Hepatocyte (in vitro differentiated cells): Measurements from ENCODE around the gene RASSF8. TPM values are rescaled to one million over a fixed set of nuclear protein-coding genes. Genes with fewer than 3 reads are reported as not detected.

ENCODE experiments used
- DNase-seq: peaks from one replicate; pipeline ENCODE4 v3.0.0-alpha.2; 2016; ENCODE audit warnings: low spot score
- H2AFZ ChIP-seq: fragments of 200-600 bp; sonication (generic); 2 replicates; pipeline ENCODE4 v1.6.0; 2016; ENCODE audit warnings: antibody characterized with exemption, mild to moderate bottlenecking
- H3K27ac ChIP-seq: fragments of 200-600 bp; sonication (generic); 2 replicates; pipeline ENCODE4 v1.5.1; 2016; ENCODE audit warnings: mild to moderate bottlenecking
- H3K27me3 ChIP-seq: fragments of 200-600 bp; sonication (generic); 2 replicates; pipeline ENCODE4 v1.6.1; 2016
- H3K36me3 ChIP-seq: fragments of 200-600 bp; sonication (generic); replicated peaks from 2 replicates; pipeline ENCODE4 v1.5.1; 2016; ENCODE audit warnings: low read depth; ENCODE audit not compliant: insufficient read depth
- H3K4me1 ChIP-seq: fragments of 200-600 bp; sonication (generic); 2 replicates; pipeline ENCODE4 v1.5.1; 2016; ENCODE audit warnings: mild to moderate bottlenecking, moderate library complexity; ENCODE audit not compliant: insufficient read depth
- H3K4me2 ChIP-seq: fragments of 200-600 bp; sonication (generic); 2 replicates; pipeline ENCODE4 v1.6.0; 2016
- H3K4me3 ChIP-seq: fragments of 200-600 bp; sonication (generic); 2 replicates; pipeline ENCODE4 v1.5.1; 2016; ENCODE audit warnings: mild to moderate bottlenecking
- H3K79me2 ChIP-seq: fragments of 200-600 bp; sonication (generic); 2 replicates; pipeline ENCODE4 v1.6.0; 2017; ENCODE audit warnings: mild to moderate bottlenecking
- H3K9me2 ChIP-seq: fragments of 200-600 bp; sonication (generic); replicated peaks from 2 replicates; pipeline ENCODE4 v1.6.0; 2017; ENCODE audit warnings: mild to moderate bottlenecking; ENCODE audit not compliant: insufficient read depth
- H3K9me3 ChIP-seq: fragments of 200-600 bp; sonication (generic); 2 replicates; pipeline ENCODE4 v1.5.1; 2016; ENCODE audit warnings: low read depth, mild to moderate bottlenecking
- H4K20me1 ChIP-seq: fragments of 200-600 bp; sonication (generic); 2 replicates; pipeline ENCODE4 v1.6.0; 2016; ENCODE audit warnings: mild to moderate bottlenecking; ENCODE audit not compliant: insufficient read depth, poor library complexity, severe bottlenecking
- EZH2 ChIP-seq: fragments of 200-600 bp; sonication (generic); IDR thresholded peaks from 2 replicates; pipeline ENCODE4 v1.6.1; 2016; ENCODE audit warnings: antibody characterized with exemption, mild to moderate bottlenecking, borderline replicate concordance
- EZH2phosphoT487 ChIP-seq: fragments of 200-600 bp; sonication (generic); IDR thresholded peaks from one replicate; pipeline ENCODE4 v1.6.1; 2018; ENCODE audit warnings: antibody characterized with exemption, mild to moderate bottlenecking, low read depth, moderate library complexity; ENCODE audit not compliant: unreplicated experiment, severe bottlenecking
- WGBS: methylation state at CpG from one replicate; pipeline ENCODE4 v1.1.6; 2016; ENCODE audit warnings: low lambda C conversion rate; ENCODE audit errors: missing lambda C conversion rate; 5-methylcytosine and 5-hydroxymethylcytosine counted together
- polyA plus RNA-seq: library from polyadenylated mRNA; unstranded; fragments of >200 nt; fragmentation: Nextera tagmentation; extraction: Ambion mirVana; gene quantifications from 2 replicates; pipeline ENCODE4 v1.2.1, GENCODE V29; 2016
- total RNA-seq: library from RNA; depleted of rRNA; stranded (reverse); fragments of >200 nt; gene quantifications from 2 replicates; pipeline ENCODE4 v1.2.3, GENCODE V29; 2014
- TF ChIP-seq, protein P1 (sequence below): fragments of 200-600 bp; sonication (generic); IDR thresholded peaks from 2 replicates; pipeline ENCODE4 v1.5.1; 2016; ENCODE audit warnings: antibody characterized with exemption, mild to moderate bottlenecking; ENCODE audit not compliant: poor library complexity

Gene RASSF8
- total and polyA plus RNA-seq, 2 experiments from 2014 or later = 24.6 to 46.2 TPM

DNA sequence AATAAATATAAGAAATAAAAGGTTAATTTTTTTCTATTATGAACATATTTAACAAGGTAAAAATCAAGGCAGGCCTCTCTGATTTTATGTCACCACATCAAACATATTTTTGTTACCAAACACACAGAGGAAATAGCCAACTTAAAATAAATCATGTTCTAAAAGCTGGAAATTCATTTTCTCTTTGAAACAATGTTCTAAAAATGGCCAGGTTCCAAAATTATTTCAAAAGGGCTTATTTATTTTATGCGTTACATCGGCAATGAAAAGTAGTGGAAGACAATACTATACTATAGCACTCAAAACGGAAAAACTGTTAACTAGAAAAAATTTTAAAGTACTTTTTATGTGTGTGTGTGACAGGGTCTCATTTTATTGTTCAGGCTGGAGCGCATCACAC, 24.0 kb upstream of the RASSF8 start:
- no peak overlapping the region for H2AFZ ChIP-seq
- no peaks in the 10 kb centered on the region for H3K36me3 ChIP-seq

DNA sequence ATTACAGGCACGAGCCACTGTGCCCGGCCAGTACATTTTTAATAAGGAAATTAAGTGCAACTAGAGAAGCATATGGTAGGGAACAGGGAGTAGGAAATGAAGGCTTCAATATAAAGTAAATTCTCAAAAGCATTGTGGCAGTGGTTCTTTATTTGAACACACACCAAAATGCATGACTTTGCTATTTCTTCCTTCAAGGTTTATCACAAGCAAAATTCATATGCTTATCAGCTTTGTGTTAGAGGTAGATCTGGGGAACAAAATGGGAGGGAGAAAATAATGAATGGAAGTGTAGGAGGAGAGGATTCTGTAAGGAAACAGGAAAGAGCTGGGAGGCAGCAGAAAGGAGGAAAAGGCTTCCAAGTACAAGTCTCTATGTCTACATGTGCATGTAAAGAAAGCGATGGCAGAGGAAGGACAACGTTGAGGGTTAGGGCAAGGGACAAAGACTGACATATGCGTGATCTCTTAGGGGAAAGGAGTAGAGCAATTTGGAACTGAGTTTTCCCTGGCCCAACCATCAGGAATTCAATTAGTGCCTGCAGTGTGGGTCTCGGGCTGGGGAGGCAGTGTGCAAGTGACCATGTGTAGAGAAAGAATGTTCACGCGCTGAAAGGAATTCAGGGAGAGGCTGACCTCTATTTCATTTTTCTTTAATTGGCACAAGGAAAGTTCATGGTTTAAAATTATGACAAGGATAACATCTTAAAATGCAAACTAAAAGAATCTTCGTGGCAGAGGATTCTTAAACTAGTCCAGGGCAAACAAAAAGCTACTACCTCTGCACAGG, 22.9 kb upstream of the RASSF8 start:
- Histone ChIP-seq H3K36me3 (no peaks in the 10 kb centered on the region), H3K9me3 (no peaks in the 10 kb centered on the region), H3K27ac (no peak overlapping the region), H3K79me2 (no peaks in the 10 kb centered on the region), H3K4me2 (no peak overlapping the region), H2AFZ (no peak overlapping the region), H3K9me2 (no peaks in the 10 kb centered on the region), H3K27me3 (no peaks in the 10 kb centered on the region), H3K4me3 (no peak overlapping the region), H4K20me1 (no peaks in the 10 kb centered on the region), H3K4me1 (peaks cover 11% of the 10 kb centered on the region)
- TF ChIP-seq, protein P1, sequence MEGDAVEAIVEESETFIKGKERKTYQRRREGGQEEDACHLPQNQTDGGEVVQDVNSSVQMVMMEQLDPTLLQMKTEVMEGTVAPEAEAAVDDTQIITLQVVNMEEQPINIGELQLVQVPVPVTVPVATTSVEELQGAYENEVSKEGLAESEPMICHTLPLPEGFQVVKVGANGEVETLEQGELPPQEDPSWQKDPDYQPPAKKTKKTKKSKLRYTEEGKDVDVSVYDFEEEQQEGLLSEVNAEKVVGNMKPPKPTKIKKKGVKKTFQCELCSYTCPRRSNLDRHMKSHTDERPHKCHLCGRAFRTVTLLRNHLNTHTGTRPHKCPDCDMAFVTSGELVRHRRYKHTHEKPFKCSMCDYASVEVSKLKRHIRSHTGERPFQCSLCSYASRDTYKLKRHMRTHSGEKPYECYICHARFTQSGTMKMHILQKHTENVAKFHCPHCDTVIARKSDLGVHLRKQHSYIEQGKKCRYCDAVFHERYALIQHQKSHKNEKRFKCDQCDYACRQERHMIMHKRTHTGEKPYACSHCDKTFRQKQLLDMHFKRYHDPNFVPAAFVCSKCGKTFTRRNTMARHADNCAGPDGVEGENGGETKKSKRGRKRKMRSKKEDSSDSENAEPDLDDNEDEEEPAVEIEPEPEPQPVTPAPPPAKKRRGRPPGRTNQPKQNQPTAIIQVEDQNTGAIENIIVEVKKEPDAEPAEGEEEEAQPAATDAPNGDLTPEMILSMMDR = no peak
- TF ChIP-seq EZH2 (no peak), EZH2phosphoT487 (no peak)
- DNase-seq = no peak
- 89% methylated on average over 9 of the region's 9 CpGs for WGBS

More for the DNA sequence above, 24.0 kb upstream of the RASSF8 start:
- no peak for DNase-seq
- Histone ChIP-seq H3K9me3 (no peaks in the 10 kb centered on the region), H3K27me3 (no peaks in the 10 kb centered on the region), H3K4me3 (no peak overlapping the region), H3K27ac (no peak overlapping the region), H3K79me2 (no peaks in the 10 kb centered on the region), H3K4me1 (peaks cover 11% of the 10 kb centered on the region), H3K4me2 (no peak overlapping the region), H4K20me1 (no peaks in the 10 kb centered on the region), H3K9me2 (no peaks in the 10 kb centered on the region)
- 90% methylated on average over 4 of the region's 4 CpGs for WGBS
- TF ChIP-seq, protein P1 = no peak
- TF ChIP-seq EZH2phosphoT487 (no peak), EZH2 (no peak)

DNA sequence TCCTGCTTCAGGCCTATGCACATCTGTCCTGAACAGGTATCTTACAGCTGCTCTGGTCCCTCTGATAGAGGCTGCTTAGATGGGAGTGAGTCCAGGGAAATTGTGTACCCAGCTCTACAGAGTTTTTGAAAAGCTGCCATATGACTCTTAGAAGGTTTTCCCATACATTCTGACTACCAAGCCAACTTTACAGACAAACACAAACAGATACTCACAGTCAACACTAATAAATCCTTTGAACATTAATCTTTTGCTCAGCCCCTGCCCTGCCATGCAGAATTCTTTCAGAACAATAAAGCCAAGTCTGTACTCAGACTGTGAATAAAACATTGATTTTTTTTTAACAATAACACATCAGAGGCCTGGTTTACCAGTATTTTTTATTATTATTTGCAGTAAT, 21.4 kb upstream of the RASSF8 start:
- TF ChIP-seq, protein P1 = no peak
- no peak for TF ChIP-seq EZH2
- no peak for TF ChIP-seq EZH2phosphoT487
- Histone ChIP-seq H4K20me1 (no peaks in the 10 kb centered on the region), H3K9me3 (no peaks in the 10 kb centered on the region), H3K36me3 (no peaks in the 10 kb centered on the region), H3K79me2 (no peaks in the 10 kb centered on the region), H3K27ac (no peak overlapping the region), H3K4me2 (no peak overlapping the region), H2AFZ (no peak overlapping the region), H3K27me3 (no peaks in the 10 kb centered on the region), H3K4me1 (peaks cover 11% of the 10 kb centered on the region), H3K9me2 (no peaks in the 10 kb centered on the region), H3K4me3 (no peak overlapping the region)
- DNase-seq = no peak
